IMR-90 (cell line): ENCODE measurements around the gene EVA1A. TPM values are rescaled to one million over a fixed set of nuclear protein-coding genes. Genes with fewer than 3 reads are reported as not detected.

Experiments
- ATAC-seq: fragments of 200-7000 bp; cut with Tn5 transposase; 2 replicates; pipeline ENCODE4 v1.9.1; 2020; ENCODE audit warnings: low read depth, mild to moderate bottlenecking, moderate library complexity
- BruUV-seq: library from RNA; stranded (reverse); fragments of 400-500 nt; replicated peaks from 2 replicates; lab custom pipeline; 2021; lab: Mats Ljungman, UMichigan
- CTCF ChIA-PET: fragments of 300-600 bp; formaldehyde crosslinking; extraction: SDS; loops from one replicate; lab custom pipeline; 2021; ENCODE audit warnings: antibody characterized with exemption; lab: Yijun Ruan, JAX
- POLR2A ChIA-PET: fragments of 300-600 bp; sonication (Branson Sonifier 250); formaldehyde crosslinking; loops from one replicate; lab custom pipeline; 2022; ENCODE audit warnings: antibody characterized with exemption; ENCODE audit not compliant: unreplicated experiment; lab: Charles Lee
- DNase-seq: peaks from one replicate; pipeline ENCODE4 v3.0.0; 2013
- H2AFZ ChIP-seq: replicated peaks from 2 replicates; pipeline ENCODE3; 2013; ENCODE audit warnings: low read length, mild to moderate bottlenecking; ENCODE audit not compliant: poor library complexity
- H2AK5ac ChIP-seq: 2 replicates; pipeline ENCODE4 v1.6.1; 2013; ENCODE audit warnings: low read depth, low read length, inconsistent platforms
- H2AK9ac ChIP-seq: replicated peaks from 2 replicates; pipeline ENCODE3; 2013; ENCODE audit warnings: mild to moderate bottlenecking, low read depth, low read length, moderate library complexity; ENCODE audit not compliant: poor library complexity
- H2BK120ac ChIP-seq: 2 replicates; pipeline ENCODE4 v1.6.1; 2013; ENCODE audit warnings: low read depth, low read length, inconsistent platforms
- H2BK15ac ChIP-seq: 3 replicates; pipeline ENCODE4 v1.6.1; 2013; ENCODE audit warnings: low read depth, low read length, inconsistent platforms
- H2BK20ac ChIP-seq: 2 replicates; pipeline ENCODE4 v1.6.1; 2013; ENCODE audit warnings: low read depth, mild to moderate bottlenecking, inconsistent platforms, low read length, moderate library complexity
- H2BK5ac ChIP-seq: 2 replicates; pipeline ENCODE4 v1.6.1; 2013; ENCODE audit warnings: mild to moderate bottlenecking, low read depth, low read length, inconsistent platforms; ENCODE audit not compliant: poor library complexity, severe bottlenecking
- H3K14ac ChIP-seq: replicated peaks from 2 replicates; pipeline ENCODE4 v1.6.1; 2013; ENCODE audit warnings: low read depth, low read length, inconsistent platforms
- H3K18ac ChIP-seq: 2 replicates; pipeline ENCODE4 v1.6.1; 2013; ENCODE audit warnings: low read depth, low read length, control low read depth
- H3K23ac ChIP-seq: 2 replicates; pipeline ENCODE4 v1.6.1; 2013; ENCODE audit warnings: low read depth, low read length, inconsistent platforms
- H3K27ac ChIP-seq: 2 replicates; pipeline ENCODE4 v1.5.1; 2013; ENCODE audit warnings: mild to moderate bottlenecking, control low read depth, low read length; ENCODE audit not compliant: insufficient read depth
- H3K27me3 ChIP-seq: 2 replicates; pipeline ENCODE4 v1.6.1; 2013; ENCODE audit warnings: low read length; ENCODE audit not compliant: control insufficient read depth, insufficient read depth
- H3K36me3 ChIP-seq: 2 replicates; pipeline ENCODE4 v1.6.1; 2013; ENCODE audit warnings: low read length, mixed read lengths; ENCODE audit not compliant: control insufficient read depth, insufficient read depth
- H3K4ac ChIP-seq: 2 replicates; pipeline ENCODE4 v1.6.1; 2013; ENCODE audit warnings: low read depth, low read length, inconsistent platforms
- H3K4me1 ChIP-seq: 2 replicates; pipeline ENCODE4 v1.6.1; 2013; ENCODE audit warnings: low read length, mixed read lengths; ENCODE audit not compliant: control insufficient read depth, insufficient read depth
- H3K4me2 ChIP-seq: 2 replicates; pipeline ENCODE4 v1.6.1; 2013; ENCODE audit warnings: low read depth, mild to moderate bottlenecking, control low read depth, low read length, moderate library complexity
- H3K4me3 ChIP-seq: 2 replicates; pipeline ENCODE4 v1.5.1; 2013; ENCODE audit warnings: low read depth, mild to moderate bottlenecking, control low read depth, low read length, moderate library complexity; ENCODE audit not compliant: insufficient read depth
- H3K56ac ChIP-seq: 2 replicates; pipeline ENCODE4 v1.6.1; 2013; ENCODE audit warnings: low read length, inconsistent platforms; ENCODE audit not compliant: insufficient read depth; ENCODE audit errors: extremely low read depth
- H3K79me1 ChIP-seq, 2 experiments: 2 replicates each; pipeline ENCODE4 v1.6.1; 2013; ENCODE audit warnings: low read length in 2 of 2, inconsistent platforms in 1 of 2, low read depth in 1 of 2
- H3K9ac ChIP-seq: 2 replicates; pipeline ENCODE4 v1.6.1; 2013; ENCODE audit warnings: low read depth, low read length, control low read depth
- H3K9me1 ChIP-seq: 2 replicates; pipeline ENCODE4 v1.6.1; 2013; ENCODE audit warnings: low read length, inconsistent platforms; ENCODE audit not compliant: insufficient read depth
- H3K9me3 ChIP-seq: 2 replicates; pipeline ENCODE4 v1.6.1; 2013; ENCODE audit warnings: low read length; ENCODE audit not compliant: control insufficient read depth, insufficient read depth
- H4K20me1 ChIP-seq: 2 replicates; pipeline ENCODE4 v1.6.1; 2013; ENCODE audit warnings: low read length, inconsistent platforms; ENCODE audit not compliant: insufficient read depth
- H4K5ac ChIP-seq: 2 replicates; pipeline ENCODE4 v1.6.1; 2013; ENCODE audit warnings: mild to moderate bottlenecking, low read depth, low read length, control low read depth
- H4K8ac ChIP-seq, 2 experiments: 2 replicates each; pipeline ENCODE4 v1.6.1; 2013; ENCODE audit warnings: low read depth in 2 of 2, low read length in 2 of 2, control low read depth in 1 of 2, inconsistent platforms in 1 of 2
- H4K91ac ChIP-seq: 2 replicates; pipeline ENCODE4 v1.6.1; 2013; ENCODE audit warnings: low read depth, low read length, inconsistent platforms; ENCODE audit not compliant: insufficient read depth
- BHLHE40 ChIP-seq: fragments of 150-350 bp; IDR thresholded peaks from 2 replicates; pipeline ENCODE4 v1.6.1; 2016; ENCODE audit warnings: mild to moderate bottlenecking, low read depth, low read length
- CEBPB ChIP-seq: IDR thresholded peaks from 2 replicates; pipeline ENCODE4 v1.6.1; 2012; ENCODE audit warnings: low read depth, low read length, improper control_type of control experiment
- CHD1 ChIP-seq: IDR thresholded peaks from 2 replicates; pipeline ENCODE4 v1.6.1; 2012; ENCODE audit warnings: low read depth, low read length, improper control_type of control experiment
- FOS ChIP-seq: fragments of 150-350 bp; IDR thresholded peaks from 2 replicates; pipeline ENCODE4 v1.6.1; 2016; ENCODE audit warnings: low read depth, low read length
- MAFK ChIP-seq: IDR thresholded peaks from 2 replicates; pipeline ENCODE4 v1.6.1; 2012; ENCODE audit warnings: low read depth, low read length, improper control_type of control experiment
- MAZ ChIP-seq: IDR thresholded peaks from 2 replicates; pipeline ENCODE4 v1.6.1; 2012; ENCODE audit warnings: low read depth, mild to moderate bottlenecking, low read length, improper control_type of control experiment, moderate library complexity, borderline replicate concordance
- MXI1 ChIP-seq: IDR thresholded peaks from 2 replicates; pipeline ENCODE4 v1.6.1; 2012; ENCODE audit warnings: low read depth, mild to moderate bottlenecking, low read length, moderate library complexity, borderline replicate concordance
- NFE2L2 ChIP-seq: fragments of 150-350 bp; IDR thresholded peaks from 2 replicates; pipeline ENCODE4 v1.6.1; 2016; ENCODE audit warnings: low read depth, mild to moderate bottlenecking, low read length
- POLR2A ChIP-seq: IDR thresholded peaks from 2 replicates; pipeline ENCODE4 v1.6.1; 2012; ENCODE audit warnings: mild to moderate bottlenecking, low read depth, low read length
- RAD21 ChIP-seq: IDR thresholded peaks from 2 replicates; pipeline ENCODE4 v1.6.1; 2012; ENCODE audit warnings: low read length, improper control_type of control experiment
- RCOR1 ChIP-seq: IDR thresholded peaks from 2 replicates; pipeline ENCODE4 v1.6.1; 2012; ENCODE audit warnings: mild to moderate bottlenecking, low read length, improper control_type of control experiment; ENCODE audit not compliant: insufficient replicate concordance
- RFX5 ChIP-seq: IDR thresholded peaks from 2 replicates; pipeline ENCODE4 v1.8.0; 2012; ENCODE audit warnings: low read depth, mild to moderate bottlenecking, low read length, moderate library complexity
- SMC3 ChIP-seq: fragments of 150-350 bp; IDR thresholded peaks from 2 replicates; pipeline ENCODE4 v1.6.1; 2016; ENCODE audit warnings: low read depth, mild to moderate bottlenecking, antibody characterized with exemption, low read length, moderate library complexity
- WGBS, 2 experiments: methylation state at CpG; one replicate each; pipeline versions ENCODE4 v1.1.5 to v1.1.7; 2013; ENCODE audit warnings: missing lambda C conversion rate in 2 of 2; ENCODE audit not compliant: insufficient read length in 1 of 2; ENCODE audit errors: extremely low coverage in 2 of 2; 5-methylcytosine and 5-hydroxymethylcytosine counted together
- dilution Hi-C: fragments of 300-500 bp; cut with HindIII; formaldehyde crosslinking; loops from one replicate; pipeline ENCODE4 v1.14.3; 2018; ENCODE audit warnings: low sequenced_read_pairs; ENCODE audit not compliant: unreplicated experiment
- in situ Hi-C: fragments of 300-500 bp; cut with MboI; formaldehyde crosslinking; loops from 3 replicates; pipeline ENCODE4 v1.14.3; 2019; ENCODE audit warnings: low sequenced_read_pairs, inconsistent platforms, mixed read lengths
- intact Hi-C: fragments of 100-400 bp; cut with micrococcal nuclease; formaldehyde crosslinking; loops from 2 replicates; pipeline ENCODE4 v1.10.0; 2022
- polyA plus RNA-seq, 3 experiments: library from polyadenylated mRNA; depleted of rRNA; stranded (reverse); fragments of >200 nt; gene quantifications; 2 replicates each; pipeline ENCODE4 v1.2.3, GENCODE V29; 2012; ENCODE audit warnings: low replicate concordance in 1 of 3
- total RNA-seq: library from RNA; depleted of rRNA; stranded (reverse); fragments of >200 nt; gene quantifications from 2 replicates; pipeline ENCODE4 v1.2.3, GENCODE V29; 2012
- TF ChIP-seq, protein P1 (sequence below): conservative IDR thresholded peaks from 2 replicates; pipeline ENCODE4 v1.5.1; 2012; ENCODE audit warnings: mild to moderate bottlenecking, low read depth, low read length, improper control_type of control experiment
- TF ChIP-seq, protein P2 (sequence below): fragments of 150-350 bp; IDR thresholded peaks from 2 replicates; pipeline ENCODE4 v1.6.1; 2017; ENCODE audit warnings: mild to moderate bottlenecking, antibody characterized with exemption, low read length, low read depth
- TF ChIP-seq, protein P3 (sequence below): fragments of 150-350 bp; IDR thresholded peaks from 2 replicates; pipeline ENCODE4 v1.6.1; 2016; ENCODE audit warnings: low read depth, mild to moderate bottlenecking, low read length, moderate library complexity, borderline replicate concordance

Gene EVA1A
- total and polyA plus RNA-seq, 2 of the 4 experiments (the other 2 are of a cell fraction), result 54.5 to 93.7 TPM

DNA sequence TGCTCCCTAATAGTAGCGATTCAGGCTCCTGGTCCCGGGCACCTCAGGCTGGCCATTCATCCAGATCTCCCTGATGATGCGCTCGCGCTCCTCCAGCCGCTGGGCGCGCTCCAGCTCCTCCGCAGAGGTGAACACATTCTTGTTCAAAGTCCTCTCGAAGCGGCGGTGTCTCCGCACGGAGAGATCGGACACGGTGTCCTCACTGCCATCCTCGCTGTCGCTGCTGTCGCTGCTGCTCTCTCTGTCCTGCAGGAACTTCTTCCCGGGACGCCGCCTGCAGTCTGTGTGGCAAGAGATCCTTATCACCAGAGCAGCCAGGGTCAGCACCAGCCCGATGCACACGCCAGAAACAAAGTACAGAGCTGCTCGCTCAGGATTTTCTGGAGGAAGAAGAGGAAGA is 67.5 kb downstream of the EVA1A start:
- Histone ChIP-seq H3K27ac (no peak overlapping the region), H3K27me3 (no peaks in the 10 kb centered on the region), H2AK5ac (no peak overlapping the region), H3K56ac (no peak overlapping the region), H2BK5ac (no peak overlapping the region), H3K4me3 (no peak overlapping the region), H3K4me1 (no peaks in the 10 kb centered on the region), H3K23ac (no peak overlapping the region), H4K5ac (no peak overlapping the region), H3K36me3 (peaks cover 11% of the 10 kb centered on the region), H3K14ac (no peak overlapping the region), H2BK20ac (no peak overlapping the region), H4K8ac (no peak overlapping the region), H2BK15ac (no peak overlapping the region), H3K4ac (no peak overlapping the region), H3K4me2 (no peak overlapping the region), H3K9ac (no peak overlapping the region), H4K91ac (no peak overlapping the region), H3K79me1 (peaks cover 26 to 52% of the 10 kb centered on the region in 2 experiments), H3K9me3 (no peaks in the 10 kb centered on the region), H2AFZ (no peak overlapping the region), H4K20me1 (peaks cover 12% of the 10 kb centered on the region; the same call in 1 of the 2 replicates), H2AK9ac (no peak overlapping the region), H3K18ac (no peak overlapping the region), H2BK120ac (no peak overlapping the region), H3K9me1 (peaks cover 5% of the 10 kb centered on the region)
- in situ Hi-C loops, result no loop called here
- intact Hi-C loops, result no loop called here
- DNase-seq (no peak), ATAC-seq (no peak)
- dilution Hi-C loops, result no loop called here
- 98% methylated on average over 17 of the region's 25 CpGs; no CpG with 5 or more reads in 1 of the 2 experiments for WGBS, 2 experiments
- ChIA-PET CTCF (no interaction called here), POLR2A (no interaction called here)
- BruUV-seq, result no TSS peak
- no peak for TF ChIP-seq BHLHE40
- TF ChIP-seq, protein P1, sequence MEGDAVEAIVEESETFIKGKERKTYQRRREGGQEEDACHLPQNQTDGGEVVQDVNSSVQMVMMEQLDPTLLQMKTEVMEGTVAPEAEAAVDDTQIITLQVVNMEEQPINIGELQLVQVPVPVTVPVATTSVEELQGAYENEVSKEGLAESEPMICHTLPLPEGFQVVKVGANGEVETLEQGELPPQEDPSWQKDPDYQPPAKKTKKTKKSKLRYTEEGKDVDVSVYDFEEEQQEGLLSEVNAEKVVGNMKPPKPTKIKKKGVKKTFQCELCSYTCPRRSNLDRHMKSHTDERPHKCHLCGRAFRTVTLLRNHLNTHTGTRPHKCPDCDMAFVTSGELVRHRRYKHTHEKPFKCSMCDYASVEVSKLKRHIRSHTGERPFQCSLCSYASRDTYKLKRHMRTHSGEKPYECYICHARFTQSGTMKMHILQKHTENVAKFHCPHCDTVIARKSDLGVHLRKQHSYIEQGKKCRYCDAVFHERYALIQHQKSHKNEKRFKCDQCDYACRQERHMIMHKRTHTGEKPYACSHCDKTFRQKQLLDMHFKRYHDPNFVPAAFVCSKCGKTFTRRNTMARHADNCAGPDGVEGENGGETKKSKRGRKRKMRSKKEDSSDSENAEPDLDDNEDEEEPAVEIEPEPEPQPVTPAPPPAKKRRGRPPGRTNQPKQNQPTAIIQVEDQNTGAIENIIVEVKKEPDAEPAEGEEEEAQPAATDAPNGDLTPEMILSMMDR, result no peak
- no peak for TF ChIP-seq NFE2L2
- no peak for TF ChIP-seq RFX5
- TF ChIP-seq CEBPB, result no peak
- TF ChIP-seq, protein P2, sequence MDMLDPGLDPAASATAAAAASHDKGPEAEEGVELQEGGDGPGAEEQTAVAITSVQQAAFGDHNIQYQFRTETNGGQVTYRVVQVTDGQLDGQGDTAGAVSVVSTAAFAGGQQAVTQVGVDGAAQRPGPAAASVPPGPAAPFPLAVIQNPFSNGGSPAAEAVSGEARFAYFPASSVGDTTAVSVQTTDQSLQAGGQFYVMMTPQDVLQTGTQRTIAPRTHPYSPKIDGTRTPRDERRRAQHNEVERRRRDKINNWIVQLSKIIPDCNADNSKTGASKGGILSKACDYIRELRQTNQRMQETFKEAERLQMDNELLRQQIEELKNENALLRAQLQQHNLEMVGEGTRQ, result no peak
- TF ChIP-seq MAZ, result no peak
- TF ChIP-seq MXI1, result no peak
- TF ChIP-seq RCOR1, result no peak
- no peak for TF ChIP-seq FOS
- TF ChIP-seq, protein P3, sequence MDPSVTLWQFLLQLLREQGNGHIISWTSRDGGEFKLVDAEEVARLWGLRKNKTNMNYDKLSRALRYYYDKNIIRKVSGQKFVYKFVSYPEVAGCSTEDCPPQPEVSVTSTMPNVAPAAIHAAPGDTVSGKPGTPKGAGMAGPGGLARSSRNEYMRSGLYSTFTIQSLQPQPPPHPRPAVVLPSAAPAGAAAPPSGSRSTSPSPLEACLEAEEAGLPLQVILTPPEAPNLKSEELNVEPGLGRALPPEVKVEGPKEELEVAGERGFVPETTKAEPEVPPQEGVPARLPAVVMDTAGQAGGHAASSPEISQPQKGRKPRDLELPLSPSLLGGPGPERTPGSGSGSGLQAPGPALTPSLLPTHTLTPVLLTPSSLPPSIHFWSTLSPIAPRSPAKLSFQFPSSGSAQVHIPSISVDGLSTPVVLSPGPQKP, result no peak
- TF ChIP-seq MAFK, result no peak
- TF ChIP-seq CHD1, result no peak
- no peak for TF ChIP-seq POLR2A
- TF ChIP-seq SMC3, result no peak
- TF ChIP-seq RAD21, result no peak
